Stimulated activated CD4-positive, alpha-beta T cell treated with anti-CD3 and anti-CD28 coated beads, TNF-alpha, amount 100 ng/mL, for 4 hours (primary cell): ENCODE results near the gene CMC2.

Experiments
- DNase-seq, 3 experiments: peaks; one replicate each; pipeline ENCODE4 v3.0.0-alpha.2; 2020; ENCODE audit warnings: low read depth in 3 of 3

CMC2 gene

GRCh38 chr16:80931801-80932707 lies 74.6 kb downstream of the CMC2 start:
- no peak for DNase-seq

- peak in 1 of 3 experiments; percentile 18 for DNase-seq
These were observed 82.2 kb downstream of the CMC2 start for GRCh38 chr16:80924372-80924978.

- DNase-seq: no peak
These were observed 83.3 kb downstream of the CMC2 start for GRCh38 chr16:80923356-80923755.
